HUES6 (cell line): ENCODE results near the gene CTU2.

Experiments used
- H3K27ac ChIP-seq: 2 replicates; pipeline ENCODE4 v1.7.0; 2013; ENCODE audit warnings: low read depth, mild to moderate bottlenecking, low read length, inconsistent platforms
- H3K27me3 ChIP-seq: 2 replicates; pipeline ENCODE4 v1.6.1; 2013; ENCODE audit warnings: low read length; ENCODE audit not compliant: control insufficient read depth, insufficient read depth
- H3K36me3 ChIP-seq: 2 replicates; pipeline ENCODE4 v1.6.1; 2013; ENCODE audit warnings: low read length; ENCODE audit not compliant: control insufficient read depth, insufficient read depth
- H3K4me1 ChIP-seq: 2 replicates; pipeline ENCODE4 v1.6.1; 2013; ENCODE audit warnings: low read length; ENCODE audit not compliant: control insufficient read depth, insufficient read depth
- H3K4me3 ChIP-seq: 2 replicates; pipeline ENCODE4 v1.5.1; 2013; ENCODE audit warnings: low read depth, low read length
- H3K9ac ChIP-seq: one replicate; pipeline ENCODE4 v1.6.1; 2013; ENCODE audit warnings: mild to moderate bottlenecking, low read length
- H3K9me3 ChIP-seq: 2 replicates; pipeline ENCODE4 v1.6.1; 2013; ENCODE audit warnings: low read depth, low read length; ENCODE audit not compliant: control insufficient read depth, insufficient read depth

Gene CTU2

GRCh38 chr16:88739977-88740726 lies 33.8 kb downstream of the CTU2 start:
- Histone ChIP-seq H3K4me3 (no peak overlapping the region), H3K9me3 (no peaks in the 10 kb centered on the region), H3K36me3 (peaks cover 9% of the 10 kb centered on the region; the same call in 1 of the 2 replicates), H3K27me3 (peaks cover 16% of the 10 kb centered on the region; the same call in 1 of the 2 replicates), H3K4me1 (peaks cover 15% of the 10 kb centered on the region), H3K27ac (no peak overlapping the region), H3K9ac (no peak overlapping the region)

DNA sequence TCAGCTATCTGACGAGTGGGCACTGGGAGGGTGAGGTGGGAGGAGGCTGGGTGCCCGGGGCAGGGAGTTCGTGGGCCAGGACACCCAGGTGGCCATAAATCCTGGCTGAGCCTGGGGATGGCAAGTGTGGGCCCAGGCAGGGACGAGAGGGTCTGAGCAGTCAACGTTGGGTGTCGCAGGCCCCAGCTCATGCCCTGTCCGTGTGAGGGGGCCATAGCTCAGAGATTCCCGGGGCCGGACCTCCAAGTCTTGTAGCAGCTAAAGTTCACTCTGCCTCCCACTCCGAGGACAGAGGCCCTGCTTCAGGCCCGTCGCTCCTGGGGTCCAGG lies 34.4 kb downstream of the CTU2 start:
- no peak overlapping the region for H3K9ac ChIP-seq
- no peak overlapping the region for H3K27ac ChIP-seq
- H3K4me3 ChIP-seq: no peak overlapping the region
- H3K27me3 ChIP-seq: peaks cover 16% of the 10 kb centered on the region; the same call in 1 of the 2 replicates
- H3K9me3 ChIP-seq: no peaks in the 10 kb centered on the region
- peaks cover 17% of the 10 kb centered on the region for H3K4me1 ChIP-seq
- peaks cover 6% of the 10 kb centered on the region; the same call in 1 of the 2 replicates for H3K36me3 ChIP-seq

- H3K36me3 ChIP-seq: 0 out of 2 replicates have a peak, but pooled peaks cover 3% of the 10 kb centered on the region
- peaks cover 17% of the 10 kb centered on the region for H3K4me1 ChIP-seq
- no peak overlapping the region for H3K27ac ChIP-seq
- H3K9me3 ChIP-seq: no peaks in the 10 kb centered on the region
- H3K4me3 ChIP-seq: no peak overlapping the region
- peaks cover 16% of the 10 kb centered on the region; the same call in 1 of the 2 replicates for H3K27me3 ChIP-seq
- no peak overlapping the region for H3K9ac ChIP-seq
Measured at GRCh38 chr16:88741368-88741767, 35.1 kb downstream of the CTU2 start.

- H3K9me3 ChIP-seq: no peaks in the 10 kb centered on the region
- no peak overlapping the region for H3K27ac ChIP-seq
- H3K4me1 ChIP-seq: peaks cover 12% of the 10 kb centered on the region; the same call in 1 of the 2 replicates
- 0 out of 2 replicates have a peak, but pooled peaks cover 3% of the 10 kb centered on the region for H3K36me3 ChIP-seq
- peaks cover 10% of the 10 kb centered on the region; the same call in 1 of the 2 replicates for H3K27me3 ChIP-seq
- no peak overlapping the region for H3K9ac ChIP-seq
- no peak overlapping the region for H3K4me3 ChIP-seq
Measured at GRCh38 chr16:88742896-88743605, 36.7 kb downstream of the CTU2 start.

GRCh38 chr16:88743693-88744576 lies 37.6 kb downstream of the CTU2 start:
- peaks cover 12% of the 10 kb centered on the region; the same call in 1 of the 2 replicates for H3K4me1 ChIP-seq
- 0 out of 2 replicates have a peak, but pooled peaks cover 3% of the 10 kb centered on the region for H3K36me3 ChIP-seq
- H3K9ac ChIP-seq: no peak overlapping the region
- no peak overlapping the region for H3K27ac ChIP-seq
- H3K27me3 ChIP-seq: peaks cover 5% of the 10 kb centered on the region; the same call in 1 of the 2 replicates
- no peak overlapping the region for H3K4me3 ChIP-seq
- H3K9me3 ChIP-seq: no peaks in the 10 kb centered on the region

GRCh38 chr16:88744577-88745521 lies 38.5 kb downstream of the CTU2 start:
- Histone ChIP-seq H3K9me3 (no peaks in the 10 kb centered on the region), H3K4me1 (peaks cover 12% of the 10 kb centered on the region; the same call in 1 of the 2 replicates), H3K27me3 (peaks cover 5% of the 10 kb centered on the region; the same call in 1 of the 2 replicates), H3K9ac (no peak overlapping the region), H3K36me3 (0 out of 2 replicates have a peak, but pooled peaks cover 3% of the 10 kb centered on the region), H3K27ac (no peak overlapping the region), H3K4me3 (no peak overlapping the region)

- Histone ChIP-seq H3K4me1 (peaks cover 12% of the 10 kb centered on the region; the same call in 1 of the 2 replicates), H3K4me3 (no peak overlapping the region), H3K27ac (no peak overlapping the region)
Measured at GRCh38 chr16:88746506-88746905, 40.2 kb downstream of the CTU2 start.

DNA sequence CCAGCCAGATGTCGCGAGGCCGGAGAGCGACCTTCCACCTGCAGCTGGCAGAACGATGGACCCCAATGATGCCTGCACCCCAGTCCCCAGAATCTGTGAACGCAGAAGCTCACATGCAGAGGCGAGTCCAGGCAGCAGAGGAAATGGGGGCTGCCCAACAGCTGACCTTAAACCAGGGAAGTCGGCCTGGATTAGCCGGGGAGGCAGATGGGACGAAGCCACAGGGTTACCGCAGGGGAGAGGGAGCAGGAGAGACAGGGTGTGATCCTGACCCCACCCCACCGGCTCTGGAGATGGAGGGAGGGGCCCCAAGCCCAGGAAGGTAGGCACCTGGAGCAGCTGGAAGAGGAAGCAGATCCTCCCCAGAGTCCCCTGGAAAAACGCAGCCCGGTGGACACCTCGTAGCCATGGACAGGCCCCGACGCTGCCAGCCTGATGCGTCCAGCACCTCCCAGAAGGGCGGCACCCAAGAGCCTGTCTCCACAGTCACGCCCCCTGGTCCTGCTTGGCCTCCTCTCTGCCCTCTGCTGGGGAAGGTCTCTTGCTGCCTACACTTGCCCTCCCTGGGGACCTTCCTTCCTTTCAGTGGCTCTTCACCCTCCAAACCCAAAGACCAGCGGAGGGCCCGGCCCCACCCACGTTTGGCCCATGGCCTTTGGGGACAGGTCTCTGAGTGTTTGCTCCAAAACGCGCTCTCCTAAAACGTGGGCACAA lies 41.4 kb downstream of the CTU2 start:
- H3K27me3 ChIP-seq: peaks cover 5% of the 10 kb centered on the region; the same call in 1 of the 2 replicates
- H3K27ac ChIP-seq: no peak overlapping the region
- H3K4me1 ChIP-seq: peaks cover 12% of the 10 kb centered on the region; the same call in 1 of the 2 replicates
- H3K4me3 ChIP-seq: no peak overlapping the region
- no peaks in the 10 kb centered on the region for H3K9me3 ChIP-seq
- H3K36me3 ChIP-seq: no peaks in the 10 kb centered on the region
- H3K9ac ChIP-seq: no peak overlapping the region

More at GRCh38 chr16:88746506-88746905, 40.2 kb downstream of the CTU2 start:
- Histone ChIP-seq H3K9me3 (no peaks in the 10 kb centered on the region), H3K9ac (no peak overlapping the region), H3K36me3 (no peaks in the 10 kb centered on the region), H3K27me3 (peaks cover 5% of the 10 kb centered on the region; the same call in 1 of the 2 replicates)

GRCh38 chr16:88748364-88748763 lies 42.1 kb downstream of the CTU2 start:
- H3K27me3 ChIP-seq: peaks cover 5% of the 10 kb centered on the region; the same call in 1 of the 2 replicates
- no peak overlapping the region for H3K4me3 ChIP-seq
- H3K9me3 ChIP-seq: no peaks in the 10 kb centered on the region
- H3K36me3 ChIP-seq: no peaks in the 10 kb centered on the region
- peaks cover 12% of the 10 kb centered on the region; the same call in 1 of the 2 replicates for H3K4me1 ChIP-seq
- H3K27ac ChIP-seq: no peak overlapping the region
- no peak overlapping the region for H3K9ac ChIP-seq
